ENCODE measurements around the gene WNT3A. TPM values are rescaled to one million over a fixed set of nuclear protein-coding genes. Genes with fewer than 3 reads are reported as not detected.

The WNT3A gene
- total and polyA plus RNA-seq, 4 donors = 0.09 to 3.1 (median 1.9) TPM

- WGBS, 2 donors = 81 to 82% methylated on average over 7 of the region's 7 CpGs
- ATAC-seq (ENCODE audit: insufficient read depth, low FRiP score) (no peak), DNase-seq (no peak)
- Histone ChIP-seq H3K9ac (ENCODE audit: insufficient read depth in 1 of 2, low read length in 2 of 2) (no peak overlapping the region), H3K9me3 (ENCODE audit: control insufficient read depth in 4 of 4, insufficient read depth in 3 of 4, low read length in 3 of 4) (peaks cover 0 to 2% (median 0%) of the 10 kb centered on the region in 4 donors), H3K4me3 (no peak overlapping the region), H3K4me1 (ENCODE audit: control insufficient read depth in 5 of 5, insufficient read depth in 5 of 5, low read length in 5 of 5) (peaks cover 0 to 11% (median 0%) of the 10 kb centered on the region in 5 donors), H3K36me3 (ENCODE audit: control insufficient read depth in 4 of 4, insufficient read depth in 4 of 4, low read length in 4 of 4) (no peaks in the 10 kb centered on the region), H3K27ac (ENCODE audit: low read depth in 1 of 2, low read length in 1 of 2) (no peak overlapping the region), H3K27me3 (ENCODE audit: control insufficient read depth in 3 of 3, insufficient read depth in 3 of 3, low read length in 2 of 3) (peaks cover 21 to 48% (median 25%) of the 10 kb centered on the region in 3 donors)
- TF ChIP-seq, protein P1, sequence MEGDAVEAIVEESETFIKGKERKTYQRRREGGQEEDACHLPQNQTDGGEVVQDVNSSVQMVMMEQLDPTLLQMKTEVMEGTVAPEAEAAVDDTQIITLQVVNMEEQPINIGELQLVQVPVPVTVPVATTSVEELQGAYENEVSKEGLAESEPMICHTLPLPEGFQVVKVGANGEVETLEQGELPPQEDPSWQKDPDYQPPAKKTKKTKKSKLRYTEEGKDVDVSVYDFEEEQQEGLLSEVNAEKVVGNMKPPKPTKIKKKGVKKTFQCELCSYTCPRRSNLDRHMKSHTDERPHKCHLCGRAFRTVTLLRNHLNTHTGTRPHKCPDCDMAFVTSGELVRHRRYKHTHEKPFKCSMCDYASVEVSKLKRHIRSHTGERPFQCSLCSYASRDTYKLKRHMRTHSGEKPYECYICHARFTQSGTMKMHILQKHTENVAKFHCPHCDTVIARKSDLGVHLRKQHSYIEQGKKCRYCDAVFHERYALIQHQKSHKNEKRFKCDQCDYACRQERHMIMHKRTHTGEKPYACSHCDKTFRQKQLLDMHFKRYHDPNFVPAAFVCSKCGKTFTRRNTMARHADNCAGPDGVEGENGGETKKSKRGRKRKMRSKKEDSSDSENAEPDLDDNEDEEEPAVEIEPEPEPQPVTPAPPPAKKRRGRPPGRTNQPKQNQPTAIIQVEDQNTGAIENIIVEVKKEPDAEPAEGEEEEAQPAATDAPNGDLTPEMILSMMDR (IDR thresholded peaks at IDR 0.05; ENCODE audit: control extremely low read depth, extremely low read depth) = no peak
Observed at GRCh38 chr1:228010921-228011320, 4.1 kb downstream of the WNT3A start.

DNA sequence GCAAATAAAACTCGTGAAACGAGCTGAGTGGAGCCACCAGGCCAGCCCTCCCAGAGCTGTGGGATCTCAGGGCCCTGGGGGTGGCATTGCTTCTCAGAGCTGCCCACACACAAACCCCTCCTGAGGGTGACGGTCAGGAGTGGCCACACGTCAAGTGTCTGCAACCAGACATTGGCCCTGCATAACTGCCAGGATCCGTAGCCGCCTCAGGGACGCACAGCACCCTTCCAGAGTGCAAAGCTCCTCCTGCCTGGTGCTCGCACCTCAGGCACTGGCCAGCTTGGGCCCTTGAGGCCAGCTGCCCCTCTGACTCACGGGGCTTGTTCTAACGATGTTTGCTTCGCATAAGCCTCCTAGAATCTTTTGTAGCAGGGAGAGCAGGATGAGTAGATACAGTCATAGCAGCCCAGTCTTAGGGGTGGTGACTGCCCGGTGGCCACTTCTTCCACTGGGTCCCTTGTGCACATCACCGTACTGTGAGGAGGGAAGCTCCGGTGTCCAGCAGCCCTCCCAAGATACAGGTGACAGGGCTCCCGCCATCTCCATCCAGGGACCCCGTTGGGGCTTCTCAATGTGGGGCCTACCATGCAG is 5.0 kb downstream of the WNT3A start:
- Histone ChIP-seq H3K4me3 (no peak overlapping the region), H3K9me3 (ENCODE audit: control insufficient read depth in 4 of 4, insufficient read depth in 3 of 4, low read length in 3 of 4) (peaks cover 0 to 2% (median 0%) of the 10 kb centered on the region in 4 donors), H3K27me3 (ENCODE audit: control insufficient read depth in 3 of 3, insufficient read depth in 3 of 3, low read length in 2 of 3) (peaks cover 16 to 43% (median 20%) of the 10 kb centered on the region in 3 donors), H3K4me1 (ENCODE audit: control insufficient read depth in 5 of 5, insufficient read depth in 5 of 5, low read length in 5 of 5) (peaks cover 0 to 11% (median 0%) of the 10 kb centered on the region in 5 donors), H3K36me3 (ENCODE audit: control insufficient read depth in 4 of 4, insufficient read depth in 4 of 4, low read length in 4 of 4) (no peaks in the 10 kb centered on the region), H3K27ac (ENCODE audit: low read depth in 1 of 2, low read length in 1 of 2) (no peak overlapping the region), H3K9ac (ENCODE audit: insufficient read depth in 1 of 2, low read length in 2 of 2) (no peak overlapping the region)
- DNase-seq = no peak
- no peak for ATAC-seq (ENCODE audit: insufficient read depth, low FRiP score)
- WGBS, 2 donors = 79 to 84% methylated on average over 16 of the region's 16 CpGs
- TF ChIP-seq, protein P1 (IDR thresholded peaks at IDR 0.05; ENCODE audit: control extremely low read depth, extremely low read depth) = no peak

- DNase-seq = no peak
- Histone ChIP-seq H3K9me3 (ENCODE audit: control insufficient read depth in 4 of 4, insufficient read depth in 3 of 4, low read length in 3 of 4) (peaks cover 0 to 2% (median 0%) of the 10 kb centered on the region in 4 donors), H3K36me3 (ENCODE audit: control insufficient read depth in 4 of 4, insufficient read depth in 4 of 4, low read length in 4 of 4) (no peaks in the 10 kb centered on the region), H3K4me3 (no peak overlapping the region), H3K27me3 (ENCODE audit: control insufficient read depth in 3 of 3, insufficient read depth in 3 of 3, low read length in 2 of 3) (peaks cover 13 to 40% (median 20%) of the 10 kb centered on the region in 3 donors), H3K27ac (ENCODE audit: low read depth in 1 of 2, low read length in 1 of 2) (no peak overlapping the region), H3K4me1 (ENCODE audit: control insufficient read depth in 5 of 5, insufficient read depth in 5 of 5, low read length in 5 of 5) (peaks cover 0 to 7% (median 0%) of the 10 kb centered on the region in 5 donors), H3K9ac (ENCODE audit: insufficient read depth in 1 of 2, low read length in 2 of 2) (no peak overlapping the region)
- TF ChIP-seq, protein P1 (IDR thresholded peaks at IDR 0.05; ENCODE audit: control extremely low read depth, extremely low read depth) = no peak
- 81 to 91% methylated on average over 5 of the region's 5 CpGs for WGBS, 2 donors
- ATAC-seq (ENCODE audit: insufficient read depth, low FRiP score) = no peak
Observed at GRCh38 chr1:228012555-228012954, 5.8 kb downstream of the WNT3A start.

Data from lung (tissue), 12 donors.